GM21825 (cell line): ENCODE measurements around the gene MEAF6.

Source experiments
- ATAC-seq: cut with Tn5 transposase; IDR thresholded peaks from one replicate; pipeline ENCODE4 v1.9.1; 2021; ENCODE audit warnings: mild to moderate bottlenecking, moderate library complexity; ENCODE audit not compliant: unreplicated experiment

Gene MEAF6

GRCh38 chr1:37485902-37486679 lies 28.5 kb downstream of the MEAF6 start:
- no peak for ATAC-seq

GRCh38 chr1:37484325-37485051 lies 30.1 kb downstream of the MEAF6 start:
- no peak for ATAC-seq

- no peak for ATAC-seq
These were observed 30.8 kb downstream of the MEAF6 start for GRCh38 chr1:37483785-37484184.

GRCh38 chr1:37482796-37483744 lies 31.5 kb downstream of the MEAF6 start:
- ATAC-seq, result no peak

DNA sequence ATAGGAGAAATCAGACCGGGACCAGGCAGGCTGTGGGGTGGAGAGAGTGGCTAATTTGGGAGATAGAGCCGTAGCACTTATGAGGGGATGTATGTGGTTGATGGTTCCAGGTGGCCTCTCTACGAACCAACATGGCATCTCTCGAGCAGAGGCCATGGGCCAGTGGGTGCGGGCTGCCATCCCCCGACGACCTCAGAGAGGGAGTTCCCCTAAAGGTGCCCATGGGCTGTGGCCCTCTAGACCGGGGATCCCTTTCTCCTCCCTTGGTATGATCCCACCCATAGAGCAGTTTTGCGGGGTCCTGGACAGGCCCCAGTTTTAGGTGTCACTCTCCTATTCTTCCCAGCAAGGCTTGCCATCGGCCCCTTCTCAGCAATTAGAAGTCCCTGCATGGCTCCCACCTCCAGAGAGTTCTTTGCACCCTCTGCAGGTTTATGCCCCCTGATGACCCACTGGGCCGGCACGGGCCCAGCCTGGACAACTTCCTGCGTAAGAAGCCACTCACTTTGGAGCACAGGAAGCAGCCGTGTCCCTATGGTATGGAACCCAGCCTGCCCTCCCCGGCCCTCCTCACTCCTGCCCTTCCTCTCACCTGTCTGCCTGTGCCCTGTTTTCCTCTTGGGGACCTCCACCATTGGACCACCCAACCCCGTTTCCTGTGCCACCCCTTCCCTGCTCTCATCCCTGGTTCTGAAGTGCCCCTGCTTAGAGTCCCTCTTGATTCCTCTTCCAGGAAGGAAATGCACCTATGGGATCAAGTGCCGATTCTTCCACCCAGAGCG lies 32.4 kb downstream of the MEAF6 start:
- ATAC-seq, result no peak

GRCh38 chr1:37481289-37482003 lies 33.1 kb downstream of the MEAF6 start:
- no peak for ATAC-seq

DNA sequence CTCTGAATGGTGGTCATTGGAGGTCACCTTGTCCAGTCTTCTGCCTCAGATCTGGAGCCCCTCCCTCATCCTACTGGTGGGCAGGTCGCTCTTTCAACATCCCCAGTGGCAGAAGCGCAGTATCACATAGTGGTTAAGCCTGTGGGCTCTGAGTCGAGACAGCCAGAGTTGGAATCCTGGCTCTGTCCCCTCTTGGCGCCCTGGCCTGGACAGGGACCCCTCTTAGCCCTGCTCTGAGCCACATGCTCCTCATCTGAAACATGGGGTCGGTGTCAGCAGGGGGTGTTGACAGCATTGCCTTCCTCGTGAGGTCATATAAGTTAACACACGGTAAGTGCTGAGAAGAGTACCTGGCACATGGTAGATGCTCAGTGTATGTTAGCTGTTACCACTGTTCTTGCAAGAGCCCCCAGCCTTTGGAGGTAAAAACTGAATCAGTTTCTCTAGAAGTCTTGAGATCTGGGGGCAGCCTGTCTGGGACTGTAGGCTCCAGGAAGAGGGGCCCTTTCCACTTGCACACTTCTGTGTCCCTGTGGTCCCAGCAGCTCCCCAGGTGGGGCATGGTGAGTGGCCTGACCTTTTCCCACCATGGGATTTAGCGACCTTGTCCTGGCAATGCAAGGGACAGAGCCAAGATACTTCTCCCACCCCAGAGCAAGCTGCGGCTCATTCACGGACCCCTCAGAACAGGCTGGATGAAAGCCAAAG lies 33.8 kb downstream of the MEAF6 start:
- ATAC-seq, result no peak

DNA sequence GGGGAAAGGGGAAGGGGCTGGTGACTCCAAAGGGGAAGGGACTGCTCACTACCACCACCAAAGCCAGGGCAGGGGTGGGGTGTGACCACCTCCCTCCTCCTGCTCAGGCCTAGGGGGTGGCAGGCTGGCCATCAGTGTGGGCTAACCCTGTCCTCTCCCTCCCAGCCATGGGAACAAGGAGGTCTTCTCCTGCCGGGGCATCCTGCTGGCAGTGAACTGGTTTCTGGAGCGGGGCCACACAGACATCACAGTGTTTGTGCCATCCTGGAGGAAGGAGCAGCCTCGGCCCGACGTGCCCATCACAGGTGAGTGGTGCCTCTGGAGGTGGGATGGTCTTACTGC lies 34.5 kb downstream of the MEAF6 start:
- ATAC-seq, result no peak

- peak; percentile 29 for ATAC-seq
These were observed 35.1 kb downstream of the MEAF6 start for GRCh38 chr1:37479255-37480124.

DNA sequence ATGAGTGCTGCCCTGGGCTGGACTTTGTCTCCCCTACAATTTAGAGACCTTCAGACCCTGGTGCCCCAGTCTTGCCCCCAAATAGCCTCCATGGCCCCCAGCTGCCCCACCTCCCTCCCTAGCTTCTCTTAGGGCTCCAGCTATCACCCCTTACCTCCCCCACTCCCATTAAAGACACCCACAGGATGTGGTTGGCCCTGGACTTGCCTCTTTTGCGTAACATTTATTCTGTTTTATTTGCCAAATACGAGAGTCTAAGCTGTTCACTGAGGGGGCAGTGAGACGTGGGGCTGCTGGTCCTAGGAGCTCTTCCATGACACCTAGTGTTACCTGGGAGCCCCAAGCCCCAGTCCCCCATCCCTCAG lies 35.7 kb downstream of the MEAF6 start:
- no peak for ATAC-seq

DNA sequence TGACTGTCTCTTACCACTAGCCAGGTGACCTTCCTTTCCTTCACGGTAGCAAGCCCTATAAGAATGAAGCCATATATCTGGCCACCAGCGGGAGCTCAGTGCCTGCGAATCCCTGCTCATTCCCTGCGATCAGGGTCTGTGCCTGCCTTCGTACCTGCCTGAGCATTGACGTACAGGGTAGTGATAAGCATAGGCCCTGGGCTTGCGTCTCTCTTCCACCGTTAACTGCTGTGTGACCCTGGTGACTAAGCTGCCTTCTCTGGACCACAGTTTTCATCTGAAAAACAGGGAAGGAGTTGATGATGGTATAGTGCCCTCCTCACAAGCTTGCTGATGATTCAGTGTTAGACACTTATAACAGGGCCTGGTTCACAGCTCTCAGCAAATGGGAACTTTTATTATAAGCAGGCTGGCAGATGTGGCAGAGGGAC lies 36.1 kb downstream of the MEAF6 start:
- ATAC-seq, result no peak

GRCh38 chr1:37477946-37478345 lies 36.6 kb downstream of the MEAF6 start:
- ATAC-seq, result no peak

DNA sequence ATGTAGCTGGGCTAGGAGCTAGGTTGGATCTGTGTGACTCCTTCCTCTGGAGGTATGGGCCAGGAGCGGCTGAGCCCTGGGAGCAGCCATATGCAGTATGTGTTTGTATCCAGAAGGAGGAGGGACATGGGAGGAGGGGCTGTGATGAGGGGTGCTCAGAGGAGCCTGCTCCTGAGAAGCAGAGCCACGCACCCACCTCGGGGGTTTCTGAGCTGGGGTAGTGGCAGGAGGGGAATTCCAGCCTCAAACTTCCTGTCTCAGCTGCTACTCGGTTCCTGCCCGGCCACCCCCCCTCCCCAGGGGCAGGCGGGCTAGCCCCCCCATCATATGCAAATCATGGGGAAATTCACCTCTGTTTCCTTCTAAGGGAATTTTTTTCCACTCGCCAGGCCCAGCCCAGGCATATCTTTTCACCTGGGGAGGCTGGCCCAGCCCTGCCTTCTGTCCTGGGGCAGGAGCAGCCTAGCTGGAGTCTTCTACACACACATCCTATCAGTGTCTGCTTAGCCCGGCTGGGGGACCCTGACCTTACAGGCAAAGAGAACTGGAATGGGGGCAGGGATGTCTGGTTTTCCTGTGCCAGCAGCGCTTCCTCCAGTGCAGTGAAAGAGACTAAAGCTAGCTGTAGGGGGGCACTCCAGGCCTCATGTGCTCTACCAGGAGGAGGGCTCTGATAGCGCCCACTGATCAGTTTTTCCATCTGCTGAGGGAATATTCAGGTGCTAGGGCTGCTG lies 37.2 kb downstream of the MEAF6 start:
- peak; percentile 33 for ATAC-seq

DNA sequence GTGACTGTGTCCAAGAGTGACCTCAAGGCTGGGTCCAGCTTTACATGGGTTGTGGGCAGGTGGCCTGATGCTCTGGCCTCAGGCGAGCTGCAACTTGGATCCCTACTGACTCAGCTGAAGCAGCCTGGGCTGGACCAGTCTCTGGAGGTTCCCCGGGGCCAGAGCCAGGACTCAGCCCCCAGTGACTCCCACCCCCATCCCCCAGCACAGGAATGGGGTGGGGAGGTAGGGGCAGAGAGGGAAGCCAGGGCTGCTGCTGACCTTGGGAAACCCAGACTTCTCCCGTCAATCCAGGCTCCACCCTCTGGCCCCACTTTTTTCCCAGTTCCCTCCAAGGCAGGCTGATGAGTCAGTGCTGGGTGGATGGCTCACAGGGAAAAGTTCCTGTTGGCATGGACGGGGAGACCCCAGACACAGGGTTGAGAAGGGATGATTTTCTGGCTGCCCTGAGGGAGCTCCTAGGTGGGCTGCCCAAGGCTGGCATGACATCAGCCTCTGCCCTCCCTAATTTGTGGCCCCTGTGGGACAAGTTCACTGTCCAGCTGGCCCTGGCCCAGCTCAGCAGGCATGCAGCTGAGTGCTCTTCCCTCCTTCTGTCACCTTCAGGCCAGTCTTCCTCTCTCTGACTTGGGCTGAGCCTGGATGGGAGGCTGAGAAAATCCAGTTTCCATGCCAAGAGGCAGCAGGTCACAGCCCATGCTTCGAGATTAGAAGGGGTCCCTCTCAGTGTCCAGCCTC lies 37.9 kb downstream of the MEAF6 start:
- peak; percentile 0 for ATAC-seq

GRCh38 chr1:37476087-37476452 lies 38.5 kb downstream of the MEAF6 start:
- no peak for ATAC-seq

- ATAC-seq, result no peak
These were observed 39.0 kb downstream of the MEAF6 start for GRCh38 chr1:37475380-37476086.
